Stimulated activated CD4-positive, alpha-beta T cell treated with anti-CD3 and anti-CD28 coated beads, Interleukin-1b, Interleukin-23, amount 100 ng/mL, for 4 hours (primary cell): Measurements from ENCODE around the gene ATP5F1E.

Experiments
- DNase-seq, 2 donors: peaks; one replicate each; pipeline ENCODE4 v3.0.0-alpha.2; 2020; ENCODE audit warnings: low read depth in 2 of 2

Gene ATP5F1E

DNA sequence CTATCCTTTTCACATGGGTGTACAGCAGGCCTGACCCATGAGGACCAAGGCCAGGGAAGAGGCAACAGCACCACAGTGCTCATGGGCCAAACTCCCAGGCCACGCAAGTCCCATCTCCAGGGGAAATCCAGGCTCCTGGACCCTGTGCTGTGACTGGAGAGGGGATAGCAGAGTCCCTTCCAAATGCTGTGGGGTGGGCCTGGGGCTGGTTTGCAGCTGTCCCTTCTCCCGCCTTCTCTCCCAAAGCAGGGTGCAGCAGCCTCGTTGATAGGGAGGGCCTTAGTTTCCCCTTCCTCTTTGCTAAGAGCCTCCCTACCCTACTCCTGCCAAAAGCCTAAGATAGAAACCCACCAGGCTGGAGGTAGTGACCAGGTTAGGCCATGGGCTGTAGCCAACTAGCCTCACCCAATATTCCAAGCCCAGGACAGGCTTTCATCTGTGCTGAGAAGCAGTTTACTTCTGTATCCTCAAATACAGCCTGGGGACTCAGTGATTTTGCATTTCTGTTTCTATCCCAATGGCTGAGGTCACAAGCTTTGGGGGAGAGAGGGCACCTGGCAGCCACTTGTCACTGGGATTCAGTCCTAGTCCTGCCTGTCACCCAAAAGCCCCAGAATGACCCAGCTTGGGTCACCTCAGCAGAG lies 26.5 kb downstream of the ATP5F1E start:
- DNase-seq = no peak

DNA sequence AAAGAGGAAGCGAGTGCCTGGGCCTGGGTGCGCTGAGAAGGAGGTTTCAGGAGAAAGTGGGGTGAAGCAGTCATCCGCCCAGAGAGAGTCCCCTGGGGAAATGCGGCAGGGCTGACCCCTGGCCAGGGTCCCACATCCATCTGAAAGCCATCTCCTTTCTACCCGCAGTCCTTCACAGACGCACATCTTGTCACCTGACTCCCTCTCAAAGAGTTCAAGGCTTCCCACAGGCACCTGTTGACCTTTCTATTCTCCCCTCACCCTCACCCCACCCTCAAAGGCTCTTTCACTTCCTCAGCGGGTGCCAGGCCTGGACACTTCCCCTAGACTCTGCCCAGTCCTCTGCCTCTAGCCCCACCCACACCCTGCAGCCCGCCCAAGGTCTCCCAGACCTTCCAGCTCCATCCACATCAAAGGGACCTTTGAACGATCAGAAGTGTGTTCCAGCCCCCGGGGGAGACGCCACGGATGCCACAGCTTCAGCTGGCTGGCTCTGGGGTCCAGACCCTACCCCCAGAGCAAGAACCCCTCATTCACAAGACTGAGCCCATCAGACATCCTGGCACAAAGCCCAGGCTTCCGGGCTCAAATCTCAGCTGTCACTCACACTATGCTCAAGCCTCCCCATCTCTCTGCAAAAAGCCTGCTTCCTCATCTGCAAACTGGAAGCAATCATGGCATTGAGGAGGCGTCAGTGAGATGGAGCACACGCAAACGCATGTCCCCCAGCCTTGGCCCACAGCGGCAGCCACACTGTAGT lies 27.2 kb downstream of the ATP5F1E start:
- DNase-seq = no peak

DNA sequence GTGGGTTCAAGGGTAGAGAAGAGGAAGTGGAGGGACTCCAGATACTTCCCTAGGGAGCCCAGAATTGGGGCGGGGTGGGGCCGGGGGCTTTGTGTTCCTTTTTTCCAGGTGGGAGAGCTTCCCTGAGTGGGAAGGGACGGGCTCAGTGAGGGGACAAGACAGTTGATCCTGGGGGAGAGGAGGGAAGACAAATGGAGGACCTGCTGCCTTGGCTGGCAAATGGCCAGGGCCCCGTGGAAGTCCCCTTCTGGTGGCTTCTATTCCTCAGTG lies 27.7 kb downstream of the ATP5F1E start:
- peak in 1 of 2 donors; percentile 51 for DNase-seq

DNA sequence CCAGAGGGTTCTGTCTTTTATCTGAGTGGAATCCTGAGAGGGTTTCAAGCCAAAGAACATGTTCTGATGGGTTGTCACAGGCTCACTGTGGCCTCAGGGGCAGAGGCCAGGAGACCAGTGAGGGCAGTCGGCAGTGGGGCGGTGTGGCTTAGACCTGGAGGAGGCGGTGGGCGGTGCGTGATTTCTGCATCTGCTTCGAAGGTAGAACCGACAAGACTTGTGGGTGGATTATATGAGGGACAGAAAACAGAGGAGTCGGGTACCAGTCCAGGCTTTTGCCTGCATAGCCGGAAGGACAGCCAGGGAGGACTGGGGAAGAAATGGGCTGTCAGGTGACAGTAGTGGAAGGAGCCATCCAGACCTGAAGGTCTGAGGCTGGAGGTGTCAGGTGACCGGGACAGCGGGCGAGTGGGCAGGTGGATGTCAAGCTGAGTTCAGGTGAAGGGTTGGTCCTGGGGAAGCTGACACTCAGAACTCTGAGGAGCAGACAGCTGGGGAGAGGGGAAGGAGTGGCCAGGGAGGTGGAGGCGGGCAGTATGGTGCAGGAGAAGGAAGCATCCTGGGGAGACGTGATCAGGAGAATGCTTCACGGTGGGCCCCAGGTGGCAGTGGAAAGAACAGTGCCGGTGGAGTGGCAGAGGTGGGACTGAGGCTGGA lies 28.2 kb downstream of the ATP5F1E start:
- no peak for DNase-seq

DNA sequence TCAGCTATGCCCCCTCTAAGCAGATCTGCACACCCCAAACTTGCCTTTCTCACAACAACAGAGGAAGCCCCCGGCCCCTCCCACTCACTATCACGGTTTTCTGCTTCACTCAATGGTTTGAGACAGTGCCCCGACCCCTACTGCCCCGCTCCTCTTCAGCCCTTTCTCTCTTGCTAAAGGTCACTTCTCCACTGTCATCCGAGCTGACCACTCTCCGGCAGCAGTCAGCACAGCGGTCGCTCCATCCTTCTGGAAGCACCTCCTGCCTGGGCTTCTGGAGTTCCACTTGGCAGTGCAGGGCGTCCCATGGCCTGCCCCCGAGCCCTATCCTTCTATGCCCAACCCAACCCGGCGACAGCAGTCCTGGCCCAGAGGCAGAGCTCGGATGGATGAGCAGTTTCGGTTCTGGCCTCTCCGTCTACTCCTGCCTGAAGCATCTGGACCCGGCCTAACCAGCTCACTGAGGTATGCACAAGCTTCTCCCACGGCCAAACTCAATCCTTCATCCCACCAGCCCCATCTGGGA lies 29.2 kb downstream of the ATP5F1E start:
- no peak for DNase-seq

DNA sequence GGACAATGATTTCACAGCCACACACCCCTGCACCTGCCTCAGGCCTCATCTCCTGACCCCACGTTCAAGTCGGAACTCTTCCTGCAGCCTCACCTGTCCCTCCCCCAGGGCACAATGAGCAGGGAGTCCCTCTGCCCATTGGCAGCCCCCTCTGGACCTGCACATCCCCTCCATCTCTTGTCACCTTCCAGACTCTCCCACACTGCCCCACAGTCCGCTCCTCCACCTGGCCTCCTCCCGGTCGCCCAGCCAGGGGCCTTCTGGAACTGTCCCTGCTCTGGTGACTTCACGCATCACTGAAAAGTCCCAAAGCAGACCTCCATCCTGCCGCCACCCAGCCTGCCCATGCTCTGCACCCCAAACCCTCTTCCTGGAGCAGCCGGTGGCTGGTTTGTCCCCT lies 29.7 kb downstream of the ATP5F1E start:
- DNase-seq = no peak

DNA sequence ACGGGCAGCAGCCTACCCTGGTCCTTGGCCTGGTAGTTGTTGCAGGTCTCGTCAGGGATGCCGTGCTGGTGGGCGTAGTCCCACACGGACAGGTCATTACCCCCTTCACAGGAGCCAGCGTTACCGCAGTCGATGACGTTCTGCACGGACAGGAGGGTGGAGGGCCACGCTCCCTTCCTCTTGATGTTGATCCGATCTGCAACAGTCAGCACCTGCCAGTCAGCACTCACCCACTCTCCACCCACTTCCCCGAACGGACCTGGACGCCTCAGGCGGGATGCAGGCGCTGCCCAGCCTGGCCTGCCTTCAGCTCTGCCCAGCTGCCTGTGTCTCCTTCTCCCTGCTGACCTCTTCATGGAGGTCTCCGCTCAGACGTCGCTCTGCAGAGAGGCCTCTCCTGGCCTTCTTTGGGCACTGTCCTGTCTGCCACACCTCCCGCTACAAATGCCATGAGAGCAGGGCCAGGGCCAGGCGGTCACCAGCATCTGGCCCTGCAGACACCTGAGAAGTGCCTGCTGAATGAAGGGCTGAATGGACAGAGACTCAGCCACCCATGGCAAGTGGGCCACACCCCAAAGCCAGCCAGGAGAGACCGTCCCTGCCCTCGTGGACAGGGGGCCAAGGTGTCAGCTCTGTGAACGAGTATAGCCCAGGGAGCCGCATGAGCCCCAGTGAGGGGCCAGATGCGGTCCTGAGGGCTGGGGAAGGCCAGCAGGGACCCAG lies 30.5 kb downstream of the ATP5F1E start:
- no peak for DNase-seq

DNA sequence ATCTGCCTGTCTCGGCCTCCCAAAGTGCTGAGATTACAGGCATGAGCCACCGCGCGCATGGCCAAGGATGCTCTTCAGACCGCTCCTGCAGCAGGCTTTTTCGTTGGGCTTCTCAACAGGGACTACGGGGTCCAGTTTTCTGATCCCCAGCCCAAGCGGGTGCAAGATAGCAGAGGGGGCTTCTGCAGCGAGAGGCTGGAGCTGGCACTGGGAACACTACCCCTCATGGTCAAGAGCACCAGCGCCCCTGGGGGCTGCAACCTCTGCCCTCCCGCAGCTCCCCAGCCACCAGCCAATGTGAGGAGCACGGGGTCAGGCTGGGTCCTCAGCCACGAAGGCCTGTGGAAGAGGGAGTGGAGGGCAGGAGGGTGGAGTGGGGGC lies 31.1 kb downstream of the ATP5F1E start:
- no peak for DNase-seq

DNA sequence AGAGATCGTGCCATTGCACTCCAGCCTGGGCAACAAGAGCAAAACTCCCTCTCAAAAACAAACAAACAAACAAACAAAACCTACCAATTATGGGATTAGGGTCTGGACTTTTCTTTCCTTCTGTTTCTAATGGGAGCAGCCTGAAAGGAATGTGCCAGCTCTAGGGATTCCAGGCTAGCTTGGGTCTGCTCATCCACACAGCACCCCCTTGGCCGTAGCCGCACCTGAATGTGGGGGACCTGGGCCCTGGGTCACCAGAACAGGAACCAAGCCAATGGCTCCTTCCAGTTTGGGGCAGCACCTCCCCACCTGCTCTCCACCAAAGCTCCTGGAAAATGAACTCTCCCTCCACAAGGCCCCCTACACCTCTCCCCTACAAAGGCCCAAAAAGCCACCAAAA lies 31.8 kb downstream of the ATP5F1E start:
- no peak for DNase-seq

DNA sequence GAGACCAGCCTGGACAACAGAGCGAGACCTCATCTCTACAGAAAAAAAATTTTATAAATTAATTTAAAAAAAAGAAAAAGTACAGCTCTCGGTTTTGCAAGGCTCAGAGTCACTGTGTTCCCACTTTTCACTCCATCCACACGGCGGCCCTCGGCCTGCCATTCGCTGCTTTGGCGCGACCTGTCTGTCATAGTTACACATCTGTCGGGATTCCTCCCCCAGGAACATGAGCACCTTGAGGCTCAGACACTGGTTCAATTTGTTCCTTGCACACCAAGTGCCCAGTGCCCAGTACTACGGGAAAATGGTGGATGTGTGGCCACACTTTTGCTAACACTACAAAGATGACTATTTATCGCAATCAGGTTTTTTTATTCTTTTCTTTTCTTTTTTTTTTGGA lies 33.5 kb downstream of the ATP5F1E start:
- DNase-seq = no peak

DNA sequence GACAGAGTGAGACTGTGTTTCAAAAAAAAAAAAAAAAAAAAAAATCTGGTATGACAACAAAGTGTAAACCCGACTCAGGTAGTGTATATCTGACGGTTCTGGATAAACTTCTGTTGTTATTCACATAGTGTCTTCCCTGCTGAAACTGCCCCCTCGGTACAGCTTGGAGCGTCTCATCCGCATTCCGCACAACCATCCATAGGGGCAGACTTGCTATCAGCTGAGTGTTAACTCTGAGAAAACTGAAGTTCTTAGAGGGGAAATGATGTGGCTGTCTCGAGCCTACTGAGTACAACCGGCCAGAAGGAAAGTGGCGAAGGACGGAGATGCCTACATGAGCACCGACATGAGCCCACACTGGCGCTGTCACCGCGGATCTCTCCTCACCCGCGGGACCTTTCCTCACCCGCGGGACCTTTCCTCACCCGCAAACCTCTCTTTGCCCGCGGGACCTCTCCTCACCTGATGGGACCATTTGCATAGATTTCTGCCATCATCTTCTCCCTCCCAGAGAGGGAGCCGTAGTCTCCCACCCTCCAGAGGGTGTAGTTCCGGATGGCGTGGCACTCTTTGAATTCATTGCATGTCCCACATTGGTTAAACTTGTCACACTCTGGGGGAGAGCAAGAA lies 34.9 kb downstream of the ATP5F1E start:
- no peak for DNase-seq

DNA sequence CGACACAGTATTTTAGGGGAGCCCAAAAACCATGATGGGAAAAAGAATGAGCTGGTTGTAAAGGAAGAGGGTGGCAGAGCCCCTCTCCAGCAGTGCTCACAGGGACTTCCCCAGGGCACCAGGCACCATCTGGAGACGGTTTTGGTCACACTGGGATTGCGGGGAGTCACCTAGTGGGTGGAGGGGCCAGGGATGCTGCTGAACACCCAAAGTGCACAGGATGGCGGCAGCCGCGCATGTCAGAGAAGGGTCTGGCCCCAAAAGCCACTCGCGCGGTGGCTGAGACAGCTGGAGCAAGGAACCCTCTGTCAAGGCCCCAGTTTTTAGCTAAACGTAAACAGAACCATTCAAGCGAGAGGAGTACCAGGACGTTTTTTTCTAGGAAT lies 35.9 kb downstream of the ATP5F1E start:
- DNase-seq = no peak

DNA sequence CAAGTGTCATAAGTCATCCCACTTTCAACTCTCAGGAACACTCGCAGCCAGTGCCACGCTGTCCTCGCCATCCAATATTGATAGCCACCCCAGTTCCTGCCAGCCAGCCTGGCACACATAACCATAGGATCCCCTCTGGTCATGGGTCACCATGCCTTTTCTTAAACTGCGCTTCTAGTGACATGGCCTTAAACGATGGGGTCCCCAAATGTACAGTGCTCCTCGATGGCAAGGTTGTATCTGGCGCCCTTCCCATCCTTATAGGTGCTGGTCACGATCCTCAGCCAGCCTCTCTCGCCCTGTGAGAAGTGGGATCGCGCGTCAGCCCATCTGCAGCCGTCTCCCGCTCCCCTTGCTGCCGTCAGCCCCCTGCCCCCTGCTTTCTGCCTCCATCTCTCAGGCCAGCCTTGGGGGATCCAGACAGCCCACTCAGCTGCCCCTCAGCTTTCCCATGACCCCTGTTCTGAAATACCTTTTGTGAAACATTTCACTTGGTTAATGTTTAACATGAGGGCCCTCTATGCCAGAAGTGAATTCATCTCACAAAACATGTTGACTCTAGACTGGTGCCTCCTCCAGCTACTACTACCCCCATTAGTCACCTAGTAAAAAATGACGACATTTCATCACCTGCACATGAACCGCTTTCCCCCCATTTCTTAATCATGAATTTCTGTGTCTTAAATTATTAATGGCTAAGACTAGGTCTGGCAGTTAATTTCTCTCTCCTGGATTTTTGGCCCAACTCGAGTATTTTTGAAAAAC lies 36.5 kb downstream of the ATP5F1E start:
- DNase-seq = no peak

DNA sequence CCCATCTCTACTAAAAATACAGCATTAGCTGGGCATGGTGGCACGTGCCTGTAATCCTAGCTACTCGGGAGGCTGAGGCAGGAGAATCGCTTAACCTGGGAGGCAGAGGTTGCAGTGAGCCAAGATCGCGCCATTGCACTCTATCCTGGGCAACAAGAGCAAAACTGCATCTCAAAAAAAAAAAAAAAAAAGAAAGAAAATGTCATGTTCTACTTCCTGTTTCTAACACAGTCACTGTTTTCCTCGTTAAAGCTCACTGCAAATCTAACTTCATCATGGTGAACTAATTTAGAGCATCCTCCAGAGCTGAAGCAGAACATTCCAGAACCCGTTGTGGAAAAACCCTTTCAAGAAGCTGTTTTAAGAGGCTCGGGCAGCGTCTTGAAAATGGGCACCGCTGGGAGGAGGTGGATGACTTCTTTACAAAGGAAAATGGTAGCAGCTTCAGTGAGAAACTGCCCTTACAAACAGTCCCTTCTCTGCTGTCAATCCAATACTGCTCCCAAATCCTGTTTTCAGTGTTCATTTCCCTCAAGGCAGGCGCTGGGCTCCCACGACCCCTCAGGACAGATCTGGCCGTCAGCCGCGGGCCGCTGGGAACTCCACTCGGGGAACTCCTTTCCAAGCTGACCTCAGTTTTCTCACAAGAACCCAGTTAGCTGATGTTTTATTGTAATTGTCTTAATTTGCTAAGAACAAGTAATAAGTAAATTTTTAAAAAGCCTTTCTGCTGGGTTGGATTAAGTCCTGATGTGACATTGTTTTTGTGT lies 37.6 kb downstream of the ATP5F1E start:
- no peak for DNase-seq

DNA sequence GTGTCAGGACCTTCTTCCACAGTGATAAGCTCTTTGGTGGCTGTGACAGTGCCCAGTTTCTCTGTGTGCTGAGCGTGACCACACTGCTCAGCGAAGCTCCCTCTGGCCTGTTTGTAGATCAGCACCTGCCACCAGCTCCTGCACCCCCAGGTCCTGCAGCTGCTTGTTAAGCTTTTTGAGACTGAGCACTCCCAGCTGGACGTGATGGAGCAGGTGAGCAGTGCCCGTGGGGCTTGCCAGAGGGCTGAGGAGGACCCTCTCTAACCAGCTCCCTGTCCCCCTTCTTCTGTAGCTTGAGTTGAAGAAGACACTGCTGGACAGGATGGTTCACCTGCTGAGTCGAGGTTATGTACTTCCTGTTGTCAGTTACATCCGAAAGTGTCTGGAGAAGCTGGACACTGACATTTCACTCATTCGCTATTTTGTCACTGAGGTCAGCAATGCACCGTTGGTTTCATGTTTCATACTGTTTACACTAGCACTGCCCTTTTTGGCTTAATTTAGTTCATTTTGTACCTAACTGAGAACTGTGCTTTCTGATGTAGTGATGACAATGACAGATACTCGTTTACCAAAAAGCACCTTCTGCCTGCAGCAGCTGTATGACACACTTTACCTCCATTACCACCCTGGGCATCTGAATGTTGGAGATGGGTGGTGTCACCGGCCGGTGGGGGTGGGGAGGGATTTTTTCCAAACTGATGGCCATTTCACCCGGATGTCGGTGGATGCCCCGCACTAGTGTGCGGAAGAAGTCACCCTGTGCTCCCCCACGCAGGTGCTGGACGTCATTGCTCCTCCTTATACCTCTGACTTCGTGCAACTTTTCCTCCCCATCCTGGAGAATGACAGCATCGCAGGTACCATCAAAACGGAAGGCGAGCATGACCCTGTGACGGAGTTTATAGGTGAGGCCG lies 38.5 kb downstream of the ATP5F1E start:
- DNase-seq = no peak

DNA sequence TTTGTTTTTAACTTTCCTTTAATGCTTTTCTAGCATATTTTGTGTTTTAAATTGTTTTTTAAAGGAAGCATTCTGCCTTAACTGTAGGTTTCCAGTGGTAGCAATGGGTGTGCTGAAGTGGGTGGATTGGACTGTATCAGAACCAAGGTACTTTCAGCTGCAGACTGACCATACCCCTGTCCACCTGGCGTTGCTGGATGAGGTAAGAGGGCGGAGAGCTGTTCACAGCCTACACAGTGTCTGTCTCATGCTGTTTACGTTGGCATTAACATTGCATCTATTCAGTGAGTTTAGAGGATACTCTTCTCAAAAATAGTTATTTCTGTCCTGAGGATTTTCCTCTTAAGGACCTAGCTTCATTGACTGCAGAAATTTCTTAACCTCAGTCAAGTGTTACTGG lies 39.2 kb downstream of the ATP5F1E start:
- no peak for DNase-seq

DNA sequence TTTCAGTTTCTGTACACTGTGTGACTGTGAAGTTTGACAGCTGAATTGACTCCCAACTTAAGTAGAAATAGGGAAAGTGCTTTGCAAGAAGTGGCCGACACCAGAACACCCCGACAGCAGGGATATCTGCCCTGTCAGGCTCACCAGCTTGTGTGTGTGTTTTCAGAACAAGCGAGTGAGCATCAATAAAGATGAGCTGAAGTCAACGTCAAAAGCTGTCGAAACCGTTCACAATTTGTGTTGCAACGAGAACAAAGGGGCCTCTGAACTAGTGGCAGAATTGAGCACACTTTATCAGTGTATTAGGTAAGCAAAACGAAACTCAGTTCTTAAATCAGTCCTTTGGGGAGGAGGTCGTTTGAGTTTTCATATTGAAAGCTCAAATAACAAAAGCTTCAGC lies 40.4 kb downstream of the ATP5F1E start:
- no peak for DNase-seq

DNA sequence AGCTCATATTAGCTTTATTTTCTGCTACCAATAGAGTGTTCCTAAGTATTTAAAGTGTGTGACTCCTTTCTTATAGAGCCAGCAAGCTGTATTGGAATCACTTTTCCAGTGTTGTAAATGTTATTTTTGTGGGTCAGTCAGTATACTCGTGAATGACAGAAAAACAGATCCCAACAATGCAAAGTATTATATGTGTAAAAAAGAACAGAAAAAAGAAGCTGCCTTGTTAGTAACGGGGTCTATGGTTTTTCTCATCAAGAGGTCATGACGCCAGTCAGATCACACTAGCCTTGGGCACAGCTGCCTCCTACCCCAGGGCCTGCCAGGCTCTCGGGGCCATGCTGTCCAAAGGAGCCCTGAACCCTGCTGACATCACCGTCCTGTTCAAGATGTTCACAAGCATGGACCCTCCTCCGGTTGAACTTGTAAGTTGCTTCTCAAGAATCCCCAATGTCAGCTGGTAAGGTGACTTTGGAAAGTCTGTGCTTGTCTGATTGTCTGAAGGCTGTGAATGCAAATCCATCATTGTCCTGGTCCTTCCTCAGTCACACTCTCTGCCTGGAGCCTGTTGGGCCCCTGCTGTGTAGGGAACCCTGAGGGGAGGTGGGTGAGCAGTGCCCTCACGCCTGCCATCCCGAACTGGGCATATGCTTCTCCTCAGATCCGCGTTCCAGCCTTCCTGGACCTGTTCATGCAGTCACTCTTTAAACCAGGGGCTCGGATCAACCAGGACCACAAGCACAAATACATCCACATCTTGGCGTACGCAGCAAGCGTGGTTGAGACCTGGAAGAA lies 41.3 kb downstream of the ATP5F1E start:
- DNase-seq = no peak

DNA sequence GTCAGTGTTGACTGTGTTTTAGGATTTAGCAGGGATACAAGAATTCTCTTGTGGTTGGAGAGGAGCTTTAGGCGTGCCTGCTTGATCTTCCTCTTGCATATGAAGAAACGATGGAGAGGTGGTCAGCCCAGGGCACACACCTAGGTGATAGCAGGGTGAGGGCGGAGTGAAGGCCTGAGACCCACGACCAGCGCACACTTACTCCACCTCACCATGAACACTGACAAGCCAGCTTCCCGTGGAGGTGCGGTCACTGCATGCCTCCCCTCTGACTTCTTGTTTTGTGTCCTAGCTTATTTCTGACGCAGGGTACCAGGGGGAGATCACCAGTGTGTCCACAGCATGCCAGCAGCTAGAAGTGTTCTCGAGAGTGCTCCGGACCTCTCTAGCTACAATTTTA lies 42.9 kb downstream of the ATP5F1E start:
- DNase-seq = no peak
